ENCODE data around the gene ACTL6B.
A peak's percentile ranks its signal among the peaks of the same experiment; 100 is the strongest.

ACTL6B gene

GRCh38 chr7:100604976-100605911, 51.0 kb downstream of the ACTL6B start:
- no peak for DNase-seq (ENCODE audit: extremely low read depth, low read depth)

DNA sequence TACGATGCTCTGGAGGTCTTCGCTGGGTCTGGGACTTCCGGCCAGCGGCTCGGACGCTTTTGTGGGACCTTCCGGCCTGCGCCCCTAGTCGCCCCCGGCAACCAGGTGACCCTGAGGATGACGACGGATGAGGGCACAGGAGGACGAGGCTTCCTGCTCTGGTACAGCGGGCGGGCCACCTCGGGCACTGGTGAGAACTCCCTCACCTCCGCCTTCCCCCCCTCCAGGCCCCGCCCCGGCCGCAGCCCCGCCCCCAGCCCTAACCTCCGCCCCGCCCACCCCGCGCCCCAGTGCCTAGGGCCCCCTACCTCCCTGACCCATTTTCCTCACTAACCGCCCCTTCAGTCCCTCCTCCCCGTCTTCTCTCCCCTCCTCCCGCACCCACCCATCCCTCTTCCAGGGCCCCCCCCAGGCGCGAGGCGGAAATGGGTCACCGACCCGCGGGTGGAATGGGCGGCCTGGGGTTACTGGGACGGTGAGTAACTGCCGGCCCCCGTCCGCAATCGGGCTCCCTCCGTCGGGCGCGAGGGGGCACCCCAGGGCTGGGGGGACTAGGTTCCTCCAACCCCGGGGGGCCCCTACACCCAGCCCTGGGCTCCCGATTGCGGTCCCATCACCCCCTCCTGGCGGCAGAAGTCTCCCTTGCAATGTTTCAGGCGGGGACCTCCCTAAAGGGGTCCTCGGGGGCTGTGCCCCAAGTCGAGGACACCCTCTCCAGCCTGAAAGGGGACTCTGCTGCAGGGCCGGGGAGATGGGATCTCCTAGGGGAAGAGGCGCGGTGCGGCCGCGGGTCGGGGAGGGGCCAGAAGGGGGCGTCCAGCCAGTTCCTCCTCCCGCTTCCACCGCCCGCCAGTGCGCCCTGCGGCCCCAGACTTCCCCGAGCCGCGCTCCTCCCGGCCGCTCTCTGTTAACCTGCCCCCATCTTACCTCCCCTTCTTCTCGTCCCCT, 51.9 kb downstream of the ACTL6B start:
- no peak for DNase-seq (ENCODE audit: extremely low read depth, low read depth)
- TF ChIP-seq, protein P1, sequence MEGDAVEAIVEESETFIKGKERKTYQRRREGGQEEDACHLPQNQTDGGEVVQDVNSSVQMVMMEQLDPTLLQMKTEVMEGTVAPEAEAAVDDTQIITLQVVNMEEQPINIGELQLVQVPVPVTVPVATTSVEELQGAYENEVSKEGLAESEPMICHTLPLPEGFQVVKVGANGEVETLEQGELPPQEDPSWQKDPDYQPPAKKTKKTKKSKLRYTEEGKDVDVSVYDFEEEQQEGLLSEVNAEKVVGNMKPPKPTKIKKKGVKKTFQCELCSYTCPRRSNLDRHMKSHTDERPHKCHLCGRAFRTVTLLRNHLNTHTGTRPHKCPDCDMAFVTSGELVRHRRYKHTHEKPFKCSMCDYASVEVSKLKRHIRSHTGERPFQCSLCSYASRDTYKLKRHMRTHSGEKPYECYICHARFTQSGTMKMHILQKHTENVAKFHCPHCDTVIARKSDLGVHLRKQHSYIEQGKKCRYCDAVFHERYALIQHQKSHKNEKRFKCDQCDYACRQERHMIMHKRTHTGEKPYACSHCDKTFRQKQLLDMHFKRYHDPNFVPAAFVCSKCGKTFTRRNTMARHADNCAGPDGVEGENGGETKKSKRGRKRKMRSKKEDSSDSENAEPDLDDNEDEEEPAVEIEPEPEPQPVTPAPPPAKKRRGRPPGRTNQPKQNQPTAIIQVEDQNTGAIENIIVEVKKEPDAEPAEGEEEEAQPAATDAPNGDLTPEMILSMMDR (IDR thresholded peaks at IDR 0.05; ENCODE audit: low read depth, low read length): peak; percentile 29

More at GRCh38 chr7:100604976-100605911, 51.0 kb downstream of the ACTL6B start:
- TF ChIP-seq, protein P1 (IDR thresholded peaks at IDR 0.05; ENCODE audit: low read depth, low read length): no peak

DNA sequence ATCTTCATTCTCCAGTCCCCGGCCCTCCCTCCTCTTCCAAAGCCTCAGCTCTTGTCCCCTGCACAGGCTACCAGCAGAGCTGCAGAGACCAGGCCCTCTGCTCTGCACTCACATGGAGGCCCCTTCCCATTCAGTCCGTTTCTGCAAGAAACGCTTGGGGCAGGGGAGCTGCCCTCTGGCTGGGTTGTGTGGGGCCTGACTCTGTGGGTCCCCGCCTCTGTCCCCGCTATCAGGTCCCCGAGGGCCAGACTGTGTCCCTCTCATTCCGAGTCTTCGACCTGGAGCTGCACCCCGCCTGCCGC, 52.6 kb downstream of the ACTL6B start:
- no peak for DNase-seq (ENCODE audit: extremely low read depth, low read depth)
- TF ChIP-seq, protein P1 (IDR thresholded peaks at IDR 0.05; ENCODE audit: low read depth, low read length): no peak

GRCh38 chr7:100602889-100603725, 53.1 kb downstream of the ACTL6B start:
- TF ChIP-seq, protein P1 (IDR thresholded peaks at IDR 0.05; ENCODE audit: low read depth, low read length): no peak
- peak; percentile 77 for DNase-seq (ENCODE audit: extremely low read depth, low read depth)

DNA sequence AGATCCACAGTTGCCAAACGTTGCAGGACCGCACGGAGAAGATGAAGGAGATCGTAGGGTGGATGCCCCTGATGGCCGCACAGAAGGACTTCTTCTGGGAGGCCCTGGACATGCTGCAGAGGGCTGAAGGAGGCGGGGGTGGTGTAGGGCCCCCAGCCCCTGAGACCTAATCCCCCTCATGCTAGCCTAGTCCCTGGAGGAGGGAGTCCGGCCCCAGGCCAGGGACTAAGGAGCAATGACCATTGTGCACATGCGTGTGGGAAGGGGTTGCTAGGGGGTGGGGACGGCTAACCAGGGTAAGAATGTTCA, 55.6 kb downstream of the ACTL6B start:
- TF ChIP-seq, protein P1 (IDR thresholded peaks at IDR 0.05; ENCODE audit: low read depth, low read length): no peak

DNA sequence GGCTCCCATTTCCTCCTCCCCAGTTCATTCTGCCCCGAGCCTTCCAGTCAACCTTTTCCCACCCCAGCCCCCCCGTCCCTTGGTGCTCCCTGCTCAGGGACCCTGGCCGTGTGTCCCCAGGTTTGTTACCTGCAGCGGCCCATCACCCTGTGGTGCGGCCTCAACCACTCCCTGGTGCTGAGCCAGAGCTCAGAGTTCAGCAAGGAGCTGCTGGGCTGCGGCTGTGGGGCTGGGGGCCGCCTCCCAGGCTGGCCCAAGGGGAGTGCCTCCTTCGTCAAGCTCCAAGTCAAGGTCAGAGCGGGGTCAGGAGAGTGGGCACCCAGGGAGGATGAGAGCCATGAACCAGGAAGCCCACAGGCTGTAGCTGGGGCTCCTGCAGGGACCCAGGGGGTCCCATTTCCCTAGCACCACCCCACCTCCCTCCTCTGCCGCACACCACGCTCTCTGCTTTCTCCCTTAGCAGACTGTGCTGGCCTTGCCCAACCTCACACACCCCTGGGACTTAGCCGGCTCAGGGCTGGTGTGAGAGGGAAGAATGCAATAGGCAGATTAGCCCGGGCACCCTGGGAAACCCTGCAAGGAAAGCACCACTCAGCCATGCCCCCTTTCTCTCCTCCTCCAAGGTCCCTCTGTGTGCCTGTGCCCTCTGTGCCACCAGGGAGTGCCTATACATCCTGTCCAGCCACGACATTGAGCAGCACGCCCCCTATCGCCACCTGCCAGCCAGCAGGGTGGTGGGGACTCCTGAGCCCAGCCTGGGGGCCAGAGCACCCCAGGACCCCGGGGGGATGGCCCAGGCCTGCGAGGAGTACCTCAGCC, 56.1 kb downstream of the ACTL6B start:
- TF ChIP-seq, protein P1 (IDR thresholded peaks at IDR 0.05; ENCODE audit: low read depth, low read length): no peak
- no peak for DNase-seq (ENCODE audit: extremely low read depth, low read depth)

More for the DNA sequence above, 55.6 kb downstream of the ACTL6B start:
- DNase-seq (ENCODE audit: extremely low read depth, low read depth): no peak

Measured in AG09319 (cell line).